CD14-positive monocyte (primary cell): Measurements from ENCODE around the gene RSPH3. TPM values are rescaled to one million over a fixed set of nuclear protein-coding genes. Genes with fewer than 3 reads are reported as not detected.

Experiments
- DNase-seq, 3 donors: peaks; one replicate each; pipeline ENCODE4 v3.0.0-alpha.2; 2011 to 2022
- H2AFZ ChIP-seq: 2 replicates; pipeline ENCODE4 v1.6.0; 2012; ENCODE audit warnings: mild to moderate bottlenecking, low read depth, low read length, inconsistent platforms; ENCODE audit not compliant: insufficient read depth, poor library complexity, severe bottlenecking
- H3K27ac ChIP-seq, 2 donors: 1 replicate in 1 of 2; 2 replicates in 1 of 2; pipeline ENCODE4 v1.5.1; 2012 to 2013; ENCODE audit warnings: low read length in 2 of 2, control low read depth in 1 of 2, inconsistent platforms in 1 of 2, low read depth in 1 of 2, mild to moderate bottlenecking in 1 of 2
- H3K27me3 ChIP-seq, 2 donors: one replicate each; pipeline versions ENCODE4 v1.6.0 to v1.6.1; 2011 to 2013; ENCODE audit warnings: low read length in 2 of 2; ENCODE audit not compliant: control insufficient read depth in 2 of 2, insufficient read depth in 2 of 2
- H3K36me3 ChIP-seq, 2 donors: replicated peaks in 1 of 2; 1 replicate in 1 of 2; 2 replicates in 1 of 2; pipeline versions ENCODE4 v1.5.1 to v1.6.1; 2012 to 2013; ENCODE audit warnings: low read length in 2 of 2, control low read depth in 1 of 2, inconsistent platforms in 1 of 2, mild to moderate bottlenecking in 1 of 2; ENCODE audit not compliant: insufficient read depth in 2 of 2, control insufficient read depth in 1 of 2
- H3K4me1 ChIP-seq, 2 donors: 1 replicate in 1 of 2; 2 replicates in 1 of 2; pipeline versions ENCODE4 v1.5.1 to v1.6.1; 2012 to 2013; ENCODE audit warnings: low read length in 2 of 2, control low read depth in 1 of 2, inconsistent platforms in 1 of 2, mild to moderate bottlenecking in 1 of 2, moderate library complexity in 1 of 2; ENCODE audit not compliant: insufficient read depth in 2 of 2, control insufficient read depth in 1 of 2
- H3K4me2 ChIP-seq: replicated peaks from 2 replicates; pipeline ENCODE3; 2012; ENCODE audit warnings: low read length, moderate library complexity, mild to moderate bottlenecking; ENCODE audit not compliant: poor library complexity, severe bottlenecking; ENCODE audit errors: extremely low read depth
- H3K4me3 ChIP-seq, 3 experiments: fragments of 200-600 bp in 1 of 3; sonication (generic) in 1 of 3; replicated peaks in 1 of 3; 1 replicate in 2 of 3; 2 replicates in 1 of 3; pipeline ENCODE4 v1.5.1; 2011 to 2013; ENCODE audit warnings: low read length in 3 of 3, mild to moderate bottlenecking in 3 of 3, control low read depth in 2 of 3, low read depth in 2 of 3, inconsistent platforms in 1 of 3, moderate library complexity in 1 of 3
- H3K79me2 ChIP-seq: 2 replicates; pipeline ENCODE4 v1.6.0; 2012; ENCODE audit warnings: mild to moderate bottlenecking, control low read depth, inconsistent platforms, low read length, moderate library complexity; ENCODE audit not compliant: insufficient read depth
- H3K9ac ChIP-seq: 2 replicates; pipeline ENCODE4 v1.6.0; 2017; ENCODE audit warnings: low read length, mild to moderate bottlenecking; ENCODE audit not compliant: insufficient read depth, poor library complexity, severe bottlenecking
- H3K9me3 ChIP-seq, 2 donors: replicated peaks in 1 of 2; 1 replicate in 1 of 2; 2 replicates in 1 of 2; pipeline versions ENCODE4 v1.5.1 to v1.6.1; 2012 to 2013; ENCODE audit warnings: low read length in 2 of 2, control low read depth in 1 of 2; ENCODE audit not compliant: control insufficient read depth in 1 of 2, insufficient read depth in 1 of 2
- H4K20me1 ChIP-seq: 2 replicates; pipeline ENCODE4 v1.6.0; 2012; ENCODE audit warnings: mild to moderate bottlenecking, low read length, control low read depth, moderate library complexity; ENCODE audit not compliant: insufficient read depth
- H3K27ac Mint-ChIP-seq, 7 donors: one replicate each; pipeline ENCODE4 v1.8.0; 2020; ENCODE audit warnings: mild to moderate bottlenecking in 7 of 7, mixed read lengths in 7 of 7, moderate library complexity in 6 of 7, inconsistent platforms in 2 of 7
- H3K27me3 Mint-ChIP-seq, 3 donors: one replicate each; pipeline ENCODE4 v1.8.0; 2021 to 2022; ENCODE audit warnings: low read depth in 3 of 3, mild to moderate bottlenecking in 3 of 3, mixed read lengths in 3 of 3, moderate library complexity in 3 of 3, inconsistent platforms in 1 of 3
- H3K36me3 Mint-ChIP-seq, 2 donors: one replicate each; pipeline ENCODE4 v1.8.0; 2020; ENCODE audit warnings: mixed read lengths in 2 of 2, inconsistent platforms in 1 of 2, mild to moderate bottlenecking in 1 of 2
- H3K4me1 Mint-ChIP-seq: one replicate; pipeline ENCODE4 v1.8.0; 2020; ENCODE audit warnings: mild to moderate bottlenecking, mixed read lengths
- H3K4me3 Mint-ChIP-seq, 2 donors: one replicate each; pipeline ENCODE4 v1.8.0; 2020; ENCODE audit warnings: mild to moderate bottlenecking in 2 of 2, mixed read lengths in 2 of 2, moderate library complexity in 1 of 2
- H3K9me3 Mint-ChIP-seq, 7 donors: one replicate each; pipeline ENCODE4 v1.8.0; 2020 to 2022; ENCODE audit warnings: mixed read lengths in 7 of 7, mild to moderate bottlenecking in 6 of 7, moderate library complexity in 6 of 7, inconsistent platforms in 2 of 7
- WGBS: methylation state at CpG from one replicate; pipeline ENCODE4 v1.1.5; 2013; ENCODE audit warnings: missing lambda C conversion rate; ENCODE audit not compliant: insufficient coverage; 5-methylcytosine and 5-hydroxymethylcytosine counted together
- intact Hi-C, 2 donors: fragments of 100-400 bp; cut with micrococcal nuclease; formaldehyde crosslinking; loops; one replicate each; pipeline versions ENCODE4 v1.15.0 to v1.15.1; 2023
- polyA plus RNA-seq, 3 donors: library from polyadenylated mRNA; depleted of rRNA in 1 of 3; unstranded in 2 of 3; stranded (reverse) in 1 of 3; fragments of 300-500 nt in 2 of 3; fragments of >200 nt in 1 of 3; fragmentation: Illumina TruSeq in 2 of 3; gene quantifications; 1 replicate in 2 of 3; 2 replicates in 1 of 3; pipeline ENCODE4 v1.2.3, GENCODE V29; 2012 to 2021
- TF ChIP-seq, protein P1 (sequence below): fragments of 200-600 bp; IDR thresholded peaks from one replicate; pipeline ENCODE4 v1.8.0; 2022; ENCODE audit warnings: antibody characterized with exemption, mild to moderate bottlenecking

RSPH3 gene
- polyA plus RNA-seq, 3 donors = 2.8 to 9.6 (median 4.6) TPM

DNA sequence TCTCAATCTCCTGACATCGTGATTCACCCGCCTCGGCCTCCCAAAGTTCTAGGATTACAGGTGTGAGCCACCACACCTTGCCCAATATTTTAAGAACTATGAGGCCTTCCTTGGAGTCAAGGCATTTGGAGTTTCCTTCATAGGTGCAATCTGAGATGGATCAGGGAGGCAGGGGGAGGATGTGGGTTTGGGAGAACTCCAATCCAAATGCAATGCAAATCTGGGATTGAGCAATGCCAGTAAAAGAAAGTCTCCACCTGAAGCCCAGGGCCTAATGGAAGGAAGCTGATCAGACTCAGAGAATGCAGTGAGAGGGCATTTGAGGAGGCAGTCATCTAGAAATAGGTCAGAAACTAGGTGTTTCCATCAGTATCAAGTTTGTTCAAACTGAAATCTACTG is 21.2 kb downstream of the RSPH3 start:
- H3K4me2 ChIP-seq = no peak overlapping the region
- TF ChIP-seq, protein P1, sequence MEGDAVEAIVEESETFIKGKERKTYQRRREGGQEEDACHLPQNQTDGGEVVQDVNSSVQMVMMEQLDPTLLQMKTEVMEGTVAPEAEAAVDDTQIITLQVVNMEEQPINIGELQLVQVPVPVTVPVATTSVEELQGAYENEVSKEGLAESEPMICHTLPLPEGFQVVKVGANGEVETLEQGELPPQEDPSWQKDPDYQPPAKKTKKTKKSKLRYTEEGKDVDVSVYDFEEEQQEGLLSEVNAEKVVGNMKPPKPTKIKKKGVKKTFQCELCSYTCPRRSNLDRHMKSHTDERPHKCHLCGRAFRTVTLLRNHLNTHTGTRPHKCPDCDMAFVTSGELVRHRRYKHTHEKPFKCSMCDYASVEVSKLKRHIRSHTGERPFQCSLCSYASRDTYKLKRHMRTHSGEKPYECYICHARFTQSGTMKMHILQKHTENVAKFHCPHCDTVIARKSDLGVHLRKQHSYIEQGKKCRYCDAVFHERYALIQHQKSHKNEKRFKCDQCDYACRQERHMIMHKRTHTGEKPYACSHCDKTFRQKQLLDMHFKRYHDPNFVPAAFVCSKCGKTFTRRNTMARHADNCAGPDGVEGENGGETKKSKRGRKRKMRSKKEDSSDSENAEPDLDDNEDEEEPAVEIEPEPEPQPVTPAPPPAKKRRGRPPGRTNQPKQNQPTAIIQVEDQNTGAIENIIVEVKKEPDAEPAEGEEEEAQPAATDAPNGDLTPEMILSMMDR = no peak
- no peak for DNase-seq
- peaks cover 9 to 59% of the 10 kb centered on the region in 2 donors for H3K36me3 ChIP-seq
- Mint-ChIP-seq H3K36me3 (peaks cover 35 to 39% of the 10 kb centered on the region in 2 donors), H3K9me3 (no peaks in the 10 kb centered on the region), H3K27me3 (no peaks in the 10 kb centered on the region), H3K4me3 (no peak overlapping the region), H3K27ac (no peak overlapping the region), H3K4me1 (peaks cover 6% of the 10 kb centered on the region)
- no peaks in the 10 kb centered on the region for H3K79me2 ChIP-seq
- peaks cover 3 to 4% of the 10 kb centered on the region in 2 donors for H3K4me1 ChIP-seq
- H3K27me3 ChIP-seq = no peaks in the 10 kb centered on the region
- H3K9me3 ChIP-seq = no peaks in the 10 kb centered on the region
- no peaks in the 10 kb centered on the region for H4K20me1 ChIP-seq
- no peak overlapping the region for H3K9ac ChIP-seq
- WGBS = 100% methylated on average over 2 of the region's 3 CpGs
- no peak overlapping the region for H3K27ac ChIP-seq
- intact Hi-C loops = no loop called here
- H2AFZ ChIP-seq = no peak overlapping the region
- no peak overlapping the region for H3K4me3 ChIP-seq

DNA sequence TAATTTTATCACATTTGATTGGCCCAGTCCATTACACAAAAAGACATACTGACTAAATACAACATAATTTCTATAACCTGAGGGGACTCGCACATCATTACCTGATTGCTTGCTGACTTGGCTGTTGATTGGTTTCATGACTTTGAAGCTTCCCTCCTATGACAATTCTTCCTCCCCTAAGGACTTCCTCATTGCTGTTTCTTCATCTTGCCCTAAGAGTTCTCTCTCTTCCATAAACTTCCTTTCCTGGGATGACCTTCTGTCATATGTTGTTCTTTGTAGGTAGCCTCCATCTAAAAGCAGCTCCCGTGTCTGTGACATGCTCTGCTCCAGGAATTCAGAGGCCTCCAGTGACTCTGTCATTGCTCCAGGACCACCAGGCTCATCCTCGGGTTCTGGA is 22.6 kb downstream of the RSPH3 start:
- no peak for DNase-seq
- Histone ChIP-seq H3K79me2 (no peaks in the 10 kb centered on the region), H3K9me3 (no peaks in the 10 kb centered on the region), H3K4me1 (peaks cover 3 to 4% of the 10 kb centered on the region in 2 donors), H4K20me1 (no peaks in the 10 kb centered on the region), H3K27me3 (no peaks in the 10 kb centered on the region), H3K9ac (no peak overlapping the region), H2AFZ (no peak overlapping the region), H3K36me3 (peaks cover 9 to 60% of the 10 kb centered on the region in 2 donors), H3K4me2 (no peak overlapping the region), H3K27ac (peak overlapping the region in 1 of 2 donors; percentile 5), H3K4me3 (no peak overlapping the region)
- Mint-ChIP-seq H3K4me3 (no peak overlapping the region), H3K9me3 (no peaks in the 10 kb centered on the region), H3K27ac (no peak overlapping the region), H3K36me3 (peaks cover 36 to 41% of the 10 kb centered on the region in 2 donors), H3K27me3 (no peaks in the 10 kb centered on the region), H3K4me1 (peaks cover 6% of the 10 kb centered on the region)
- 90% methylated on average over 2 of the region's 3 CpGs for WGBS
- intact Hi-C loops = no loop called here
- TF ChIP-seq, protein P1 = no peak
